Measurements from ENCODE around the gene MYOZ3. TPM values are rescaled to one million over a fixed set of nuclear protein-coding genes. Genes with fewer than 3 reads are reported as not detected.
A peak's percentile ranks its signal among the peaks of the same experiment; 100 is the strongest.

The MYOZ3 gene
- polyA plus RNA-seq, 1 of the 3 experiments (the other 2 are of a cell fraction) = 0.26 TPM

- H3K27ac ChIP-seq (ENCODE audit: low read depth in 2 of 2, low read length in 1 of 2) = peak overlapping the region in 1 of 2 experiments; percentile 20; a peak in 1 of 4 replicates
- H3K4me2 ChIP-seq = peak overlapping the region; percentile 63
- ChIA-PET POLR2A (interaction anchor here (1.0 kb wide), 1 partner anchor 23 kb away, joined by 4 read pairs; no protein-coding TSS in a partner anchor), CTCF (interaction anchor here (0.5 to 2.1 kb wide), 3 partner anchors 16 to 214 kb away, joined by 3 to 5 read pairs (median 3); partner anchors contain the start of gene SYNPO)
- peak overlapping the region in 1 of 2 experiments; percentile 42; a peak in 2 of 4 replicates for H3K4me3 ChIP-seq (ENCODE audit: low read depth in 2 of 2, low read length in 1 of 2)
- 43% methylated on average over 14 of the region's 74 CpGs for WGBS (ENCODE audit: low lambda C conversion rate)
- no peaks in the 10 kb centered on the region for H3K9me3 ChIP-seq
- H3K9ac ChIP-seq = no peak overlapping the region
- no peak overlapping the region for H2AFZ ChIP-seq (ENCODE audit: low read depth)
- peak; percentile 91 for DNase-seq
- peaks cover 0 to 11% of the 10 kb centered on the region in 2 experiments for H3K36me3 ChIP-seq (replicated peaks in 1 of 2; ENCODE audit: control insufficient read depth in 1 of 2, insufficient read depth in 2 of 2, low read length in 1 of 2)
- no peak for TF ChIP-seq CHD2 (IDR thresholded peaks at IDR 0.05; ENCODE audit: low read length, partially characterized antibody)
- no peak for TF ChIP-seq SMC3 (IDR thresholded peaks at IDR 0.05; ENCODE audit: low read depth, low read length)
- TF ChIP-seq FOXM1 (IDR thresholded peaks at IDR 0.05; ENCODE audit: low read depth) = no peak
- no peak for TF ChIP-seq ZBTB33 (IDR thresholded peaks at IDR 0.05; ENCODE audit: borderline replicate concordance, low read depth)
- TF ChIP-seq CTCF (IDR thresholded peaks at IDR 0.05) = no peak
- no peak for TF ChIP-seq MAX (IDR thresholded peaks at IDR 0.05; ENCODE audit: low read depth)
- no peak for TF ChIP-seq TEAD4 (IDR thresholded peaks at IDR 0.05; ENCODE audit: borderline replicate concordance, insufficient read depth)
- H3K4me1 ChIP-seq (ENCODE audit: control insufficient read depth in 1 of 2, insufficient read depth in 2 of 2, low read depth in 1 of 2, low read length in 1 of 2) = peaks cover 9 to 57% of the 10 kb centered on the region in 2 experiments; a peak in 2 of 4 replicates
- H3K9me2 ChIP-seq = no peaks in the 10 kb centered on the region
- no peaks in the 10 kb centered on the region for H3K79me2 ChIP-seq (ENCODE audit: insufficient read depth)
- H3K27me3 ChIP-seq (ENCODE audit: insufficient read depth) = no peaks in the 10 kb centered on the region
- no peaks in the 10 kb centered on the region for H3F3A ChIP-seq (replicated peaks; ENCODE audit: insufficient read depth)
- no peaks in the 10 kb centered on the region for H4K20me1 ChIP-seq (ENCODE audit: insufficient read depth)
Measured at GRCh38 chr5:150624334-150625163, 36.5 kb upstream of the MYOZ3 start.

GRCh38 chr5:150625164-150625535, 35.9 kb upstream of the MYOZ3 start:
- Histone ChIP-seq H3K79me2 (ENCODE audit: insufficient read depth) (no peaks in the 10 kb centered on the region), H3K9me2 (no peaks in the 10 kb centered on the region), H4K20me1 (ENCODE audit: insufficient read depth) (no peaks in the 10 kb centered on the region), H3K4me3 (ENCODE audit: low read depth in 2 of 2, low read length in 1 of 2) (peak overlapping the region in 1 of 2 experiments; percentile 42; a peak in 2 of 4 replicates), H3K27ac (ENCODE audit: low read depth in 2 of 2, low read length in 1 of 2) (peak overlapping the region in 1 of 2 experiments; percentile 17; a peak in 1 of 4 replicates), H3K4me2 (peak overlapping the region; percentile 63), H3K36me3 (replicated peaks in 1 of 2; ENCODE audit: control insufficient read depth in 1 of 2, insufficient read depth in 2 of 2, low read length in 1 of 2) (peaks cover 0 to 8% of the 10 kb centered on the region in 2 experiments), H3K9me3 (no peaks in the 10 kb centered on the region), H3K4me1 (ENCODE audit: control insufficient read depth in 1 of 2, insufficient read depth in 2 of 2, low read depth in 1 of 2, low read length in 1 of 2) (peaks cover 9 to 57% of the 10 kb centered on the region in 2 experiments; a peak in 2 of 4 replicates), H3F3A (replicated peaks; ENCODE audit: insufficient read depth) (no peaks in the 10 kb centered on the region), H2AFZ (ENCODE audit: low read depth) (no peak overlapping the region), H3K9ac (no peak overlapping the region), H3K27me3 (ENCODE audit: insufficient read depth) (no peaks in the 10 kb centered on the region)
- POLR2A ChIA-PET = no interaction called here
- no peak for DNase-seq
- CTCF ChIA-PET = interaction anchor here (0.5 to 2.1 kb wide), 4 partner anchors 19 to 215 kb away, joined by 3 to 5 read pairs (median 4); no protein-coding TSS in a partner anchor
- 83% methylated on average over 5 of the region's 19 CpGs for WGBS (ENCODE audit: low lambda C conversion rate)
- TF ChIP-seq TCF12 (IDR thresholded peaks at IDR 0.05) = no peak
- no peak for TF ChIP-seq RCOR1 (IDR thresholded peaks at IDR 0.05; ENCODE audit: low read length)
- no peak for TF ChIP-seq CTCF (IDR thresholded peaks at IDR 0.05)
- no peak for TF ChIP-seq IRF3 (IDR thresholded peaks at IDR 0.05; ENCODE audit: low read depth, low read length)
- no peak for TF ChIP-seq MAX (IDR thresholded peaks at IDR 0.05; ENCODE audit: low read depth)
- TF ChIP-seq MEF2A (IDR thresholded peaks at IDR 0.05; ENCODE audit: borderline replicate concordance, low read depth) = no peak
- TF ChIP-seq FOXJ3 (CRISPR knock-in tag; IDR thresholded peaks at IDR 0.05) = no peak
- TF ChIP-seq YY1 (IDR thresholded peaks at IDR 0.05; ENCODE audit: low read depth) = no peak
- no peak for TF ChIP-seq SMC3 (IDR thresholded peaks at IDR 0.05; ENCODE audit: low read depth, low read length)
- no peak for TF ChIP-seq MXI1 (IDR thresholded peaks at IDR 0.05; ENCODE audit: low read depth, low read length)
- TF ChIP-seq TAF1 (IDR thresholded peaks at IDR 0.05; ENCODE audit: borderline replicate concordance, low read depth, low read length) = no peak
